Measurements from ENCODE around the gene NUP62.

NUP62 gene

DNA sequence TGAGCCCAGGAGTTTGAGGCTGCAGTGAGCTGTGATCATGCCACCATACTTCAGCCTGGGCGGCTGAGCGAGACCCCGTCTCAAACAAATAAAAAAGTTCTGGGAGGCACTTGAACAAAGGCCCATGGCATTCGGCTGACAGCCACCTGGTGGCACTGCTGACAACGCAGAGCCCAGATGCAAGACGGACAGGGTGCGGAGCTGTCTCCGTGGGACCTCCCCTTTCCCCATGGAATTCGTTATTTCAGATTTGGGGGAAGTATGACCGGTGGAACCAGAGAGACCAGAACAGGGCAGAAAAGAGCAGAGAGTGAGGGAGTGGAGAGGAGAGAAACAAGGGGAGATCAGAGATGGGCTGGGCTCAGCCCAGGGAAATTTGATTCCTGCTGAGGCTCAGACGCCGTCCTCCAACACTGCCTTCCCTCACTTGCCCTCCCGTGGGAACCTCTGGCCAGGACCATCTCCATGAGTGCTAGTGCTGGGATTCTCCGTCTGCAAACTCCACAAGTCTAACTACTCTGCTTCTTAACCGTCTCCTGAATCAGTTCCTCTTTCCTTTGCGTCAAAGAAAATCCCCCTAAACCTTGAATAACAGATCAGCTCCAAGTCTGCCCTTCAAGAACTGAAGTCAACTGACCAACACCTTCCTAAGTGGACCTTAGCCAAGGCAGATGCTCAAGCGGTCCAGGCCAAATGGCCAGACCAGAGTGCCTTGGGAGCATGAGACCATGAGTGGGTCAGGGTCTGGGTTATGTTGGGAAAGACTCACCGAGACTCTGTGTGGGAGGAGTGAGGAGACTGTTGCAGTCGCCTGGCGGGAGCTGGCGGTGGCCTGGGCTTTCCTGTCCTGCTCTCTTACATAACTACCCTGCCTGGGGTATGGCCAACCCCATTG is 12.2 kb downstream of the NUP62 start:
- H3K4me3 ChIP-seq (ENCODE audit: insufficient read length, low read depth), result no peak overlapping the region

DNA sequence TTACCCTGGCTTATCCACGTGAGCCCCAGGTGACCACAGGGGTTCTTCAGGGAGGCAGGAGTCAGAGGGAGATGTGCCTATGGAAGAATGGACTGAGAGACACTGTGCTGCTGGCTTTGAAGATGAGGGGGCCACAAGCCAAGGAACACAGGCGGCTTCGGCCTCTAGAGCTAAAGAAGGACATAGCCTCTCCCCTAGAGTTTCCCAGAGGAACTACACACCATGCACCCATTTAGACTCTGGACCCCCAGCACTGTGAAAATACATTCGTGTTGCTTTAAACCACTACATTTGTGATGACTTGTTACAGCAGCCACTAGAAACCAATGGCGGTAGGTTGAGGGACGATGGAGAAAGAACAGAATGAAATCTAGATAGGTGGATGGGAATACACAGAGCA is 14.0 kb downstream of the NUP62 start:
- Histone ChIP-seq H3K4me1 (ENCODE audit: insufficient read depth, insufficient read length) (peaks cover 5% of the 10 kb centered on the region), H3K9me3 (ENCODE audit: insufficient read depth, low read length) (no peaks in the 10 kb centered on the region), H3K36me3 (ENCODE audit: insufficient read depth, insufficient read length, low read length) (peaks cover 80% of the 10 kb centered on the region), H3K27me3 (ENCODE audit: insufficient read depth, insufficient read length) (no peaks in the 10 kb centered on the region), H3K9ac (ENCODE audit: insufficient read length, low read depth) (no peak overlapping the region), H3K4me3 (ENCODE audit: insufficient read length, low read depth) (no peak overlapping the region)
- DNase-seq (ENCODE audit: low read depth, low spot score), result no peak
- TF ChIP-seq ZNF274 (IDR thresholded peaks at IDR 0.05; ENCODE audit: low read depth, low read length) (no peak), SUZ12 (IDR thresholded peaks at IDR 0.05; ENCODE audit: extremely low read depth, insufficient read depth, insufficient read length) (no peak), YY1 (IDR thresholded peaks at IDR 0.05; ENCODE audit: insufficient read depth, insufficient read length) (no peak)

More for the DNA sequence above, 12.2 kb downstream of the NUP62 start:
- TF ChIP-seq YY1 (IDR thresholded peaks at IDR 0.05; ENCODE audit: insufficient read depth, insufficient read length), result no peak
- TF ChIP-seq ZNF274 (IDR thresholded peaks at IDR 0.05; ENCODE audit: low read depth, low read length), result no peak
- no peak for TF ChIP-seq SUZ12 (IDR thresholded peaks at IDR 0.05; ENCODE audit: extremely low read depth, insufficient read depth, insufficient read length)
- Histone ChIP-seq H3K36me3 (ENCODE audit: insufficient read depth, insufficient read length, low read length) (peaks cover 84% of the 10 kb centered on the region), H3K4me1 (ENCODE audit: insufficient read depth, insufficient read length) (peaks cover 17% of the 10 kb centered on the region), H3K9me3 (ENCODE audit: insufficient read depth, low read length) (no peaks in the 10 kb centered on the region), H3K27me3 (ENCODE audit: insufficient read depth, insufficient read length) (no peaks in the 10 kb centered on the region), H3K9ac (ENCODE audit: insufficient read length, low read depth) (peak overlapping the region; percentile 8)
- no peak for DNase-seq (ENCODE audit: low read depth, low spot score)

DNA sequence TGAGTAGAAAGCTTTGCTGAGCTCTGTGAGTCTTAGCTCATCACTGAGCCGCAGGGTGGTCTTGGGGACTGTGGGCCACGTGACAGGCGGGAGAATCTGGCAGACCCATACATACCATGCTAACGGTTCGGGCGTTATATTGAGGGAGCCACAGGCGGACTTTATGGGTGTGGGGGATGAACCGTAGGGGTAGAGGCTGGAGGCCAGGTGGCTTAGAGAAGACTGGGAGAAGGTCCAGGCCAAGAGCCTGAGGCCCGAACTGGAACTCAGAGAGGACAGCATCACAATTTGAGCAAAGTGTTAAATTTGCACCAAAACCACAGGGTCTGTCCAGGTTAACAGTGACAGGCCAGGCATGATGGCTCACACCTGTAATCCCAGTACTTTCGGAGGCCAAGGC is 15.6 kb downstream of the NUP62 start:
- Histone ChIP-seq H3K27me3 (ENCODE audit: insufficient read depth, insufficient read length) (no peaks in the 10 kb centered on the region), H3K4me1 (ENCODE audit: insufficient read depth, insufficient read length) (peaks cover 6% of the 10 kb centered on the region), H3K36me3 (ENCODE audit: insufficient read depth, insufficient read length, low read length) (peaks cover 86% of the 10 kb centered on the region), H3K9ac (ENCODE audit: insufficient read length, low read depth) (no peak overlapping the region), H3K4me3 (ENCODE audit: insufficient read length, low read depth) (no peak overlapping the region), H3K9me3 (ENCODE audit: insufficient read depth, low read length) (no peaks in the 10 kb centered on the region)
- DNase-seq (ENCODE audit: low read depth, low spot score), result no peak
- TF ChIP-seq SUZ12 (IDR thresholded peaks at IDR 0.05; ENCODE audit: extremely low read depth, insufficient read depth, insufficient read length) (no peak), YY1 (IDR thresholded peaks at IDR 0.05; ENCODE audit: insufficient read depth, insufficient read length) (no peak), ZNF274 (IDR thresholded peaks at IDR 0.05; ENCODE audit: low read depth, low read length) (no peak)

DNA sequence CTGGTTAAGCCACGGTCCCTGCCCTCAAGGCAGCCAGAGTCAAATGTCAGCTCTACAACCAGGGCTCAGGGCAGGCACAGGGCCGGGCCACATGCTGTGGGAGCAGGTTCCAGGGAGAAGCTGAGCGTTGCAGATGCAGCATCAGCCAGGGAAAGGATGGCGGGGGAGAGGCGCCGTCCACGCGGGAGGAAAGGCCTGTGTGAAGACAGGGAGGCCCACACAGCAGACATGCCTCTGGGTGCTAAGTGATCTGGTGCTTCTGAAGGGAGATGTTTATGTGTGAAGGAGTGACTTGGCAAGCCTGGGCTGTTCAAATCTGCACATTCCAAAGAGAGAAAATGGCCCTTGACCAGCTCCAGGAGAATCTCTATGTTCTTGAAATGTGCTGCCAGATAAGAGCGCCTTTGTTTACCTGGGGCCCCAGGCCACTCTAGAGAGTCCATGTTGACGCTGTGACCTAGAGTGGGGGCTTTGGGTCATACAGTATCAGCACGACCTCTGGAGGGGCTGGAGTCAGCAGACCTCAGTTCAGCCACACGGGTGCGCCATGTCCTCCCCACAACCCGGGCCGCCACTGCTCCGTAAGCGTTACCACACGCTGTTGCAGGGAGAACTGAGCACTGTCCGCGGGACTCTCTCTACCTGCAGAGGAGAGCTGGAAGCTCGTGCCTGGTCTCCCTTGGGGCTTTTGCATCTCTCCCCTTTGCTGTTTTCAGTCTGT is 16.2 kb downstream of the NUP62 start:
- Histone ChIP-seq H3K36me3 (ENCODE audit: insufficient read depth, insufficient read length, low read length) (peaks cover 87% of the 10 kb centered on the region), H3K4me1 (ENCODE audit: insufficient read depth, insufficient read length) (peaks cover 9% of the 10 kb centered on the region), H3K9me3 (ENCODE audit: insufficient read depth, low read length) (no peaks in the 10 kb centered on the region), H3K4me3 (ENCODE audit: insufficient read length, low read depth) (no peak overlapping the region), H3K27me3 (ENCODE audit: insufficient read depth, insufficient read length) (no peaks in the 10 kb centered on the region), H3K9ac (ENCODE audit: insufficient read length, low read depth) (no peak overlapping the region)
- DNase-seq (ENCODE audit: low read depth, low spot score), result no peak
- TF ChIP-seq YY1 (IDR thresholded peaks at IDR 0.05; ENCODE audit: insufficient read depth, insufficient read length) (no peak), SUZ12 (IDR thresholded peaks at IDR 0.05; ENCODE audit: extremely low read depth, insufficient read depth, insufficient read length) (no peak), ZNF274 (IDR thresholded peaks at IDR 0.05; ENCODE audit: low read depth, low read length) (no peak)

DNA sequence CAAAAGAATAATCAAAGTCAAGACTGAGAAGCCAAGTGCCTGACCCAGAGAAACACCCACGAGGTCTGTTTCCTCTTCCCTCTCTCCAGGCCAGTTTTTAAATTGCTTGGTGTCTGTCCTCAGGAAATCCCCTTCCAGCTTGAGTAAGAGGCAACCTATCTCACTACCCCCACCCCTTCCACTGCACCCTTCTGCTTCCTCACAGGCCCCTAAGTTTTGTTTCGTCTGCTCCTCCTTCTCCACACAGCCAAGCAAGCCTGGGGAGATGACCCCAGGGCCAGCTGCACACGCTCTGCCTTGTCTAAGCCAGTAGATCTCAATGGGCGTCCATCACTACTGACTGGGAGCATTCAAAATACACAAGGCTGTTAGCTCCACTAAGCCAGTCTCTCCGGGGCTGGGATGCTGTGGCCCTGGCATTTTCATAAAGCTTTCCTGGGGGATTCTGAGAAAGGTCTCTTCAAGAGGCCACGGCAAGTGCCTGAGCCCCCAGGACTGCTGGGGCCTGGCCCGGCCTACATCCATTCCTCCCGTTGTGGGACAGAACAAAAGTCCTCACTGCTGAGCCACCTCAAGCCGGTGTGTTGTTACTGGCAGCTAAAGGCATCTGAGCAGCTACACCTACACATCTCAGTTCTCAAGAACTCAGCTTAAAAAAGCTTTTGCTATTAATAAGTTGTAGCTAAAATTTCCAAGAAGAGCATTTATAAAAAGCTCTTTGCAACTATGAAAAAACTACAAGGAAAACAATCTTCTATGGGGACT is 17.7 kb downstream of the NUP62 start:
- Histone ChIP-seq H3K27me3 (ENCODE audit: insufficient read depth, insufficient read length) (no peaks in the 10 kb centered on the region), H3K36me3 (ENCODE audit: insufficient read depth, insufficient read length, low read length) (peaks cover 88% of the 10 kb centered on the region), H3K9ac (ENCODE audit: insufficient read length, low read depth) (no peak overlapping the region), H3K9me3 (ENCODE audit: insufficient read depth, low read length) (no peaks in the 10 kb centered on the region), H3K4me3 (ENCODE audit: insufficient read length, low read depth) (no peak overlapping the region), H3K4me1 (ENCODE audit: insufficient read depth, insufficient read length) (peaks cover 17% of the 10 kb centered on the region)
- no peak for TF ChIP-seq ZNF274 (IDR thresholded peaks at IDR 0.05; ENCODE audit: low read depth, low read length)
- TF ChIP-seq SUZ12 (IDR thresholded peaks at IDR 0.05; ENCODE audit: extremely low read depth, insufficient read depth, insufficient read length), result no peak
- TF ChIP-seq YY1 (IDR thresholded peaks at IDR 0.05; ENCODE audit: insufficient read depth, insufficient read length), result no peak
- DNase-seq (ENCODE audit: low read depth, low spot score), result no peak

DNA sequence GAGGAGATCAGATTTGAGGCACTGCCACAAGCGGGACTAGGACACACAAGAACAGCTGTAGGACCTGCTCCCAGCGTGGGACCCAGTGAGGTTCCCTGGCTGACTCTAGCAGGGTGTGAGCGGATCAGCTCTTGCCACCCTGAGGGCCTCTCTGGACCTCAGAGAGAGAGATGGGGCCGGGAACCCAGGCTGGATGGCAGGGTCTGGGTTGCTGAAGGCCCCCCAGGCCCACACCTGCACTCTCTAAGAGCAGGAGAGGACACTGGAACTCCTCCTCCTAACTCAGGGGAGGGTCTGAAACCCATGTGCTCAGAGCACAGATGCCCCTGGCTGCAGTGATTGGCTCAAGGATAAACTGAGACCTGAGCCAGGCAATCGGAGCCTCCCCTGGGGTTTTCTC is 19.1 kb downstream of the NUP62 start:
- H3K36me3 ChIP-seq (ENCODE audit: insufficient read depth, insufficient read length, low read length), result peaks cover 80% of the 10 kb centered on the region
- no peak overlapping the region for H3K4me3 ChIP-seq (ENCODE audit: insufficient read length, low read depth)
- H3K27me3 ChIP-seq (ENCODE audit: insufficient read depth, insufficient read length), result no peaks in the 10 kb centered on the region
- H3K9me3 ChIP-seq (ENCODE audit: insufficient read depth, low read length), result no peaks in the 10 kb centered on the region
- H3K9ac ChIP-seq (ENCODE audit: insufficient read length, low read depth), result no peak overlapping the region
- TF ChIP-seq SUZ12 (IDR thresholded peaks at IDR 0.05; ENCODE audit: extremely low read depth, insufficient read depth, insufficient read length) (no peak), YY1 (IDR thresholded peaks at IDR 0.05; ENCODE audit: insufficient read depth, insufficient read length) (no peak), ZNF274 (IDR thresholded peaks at IDR 0.05; ENCODE audit: low read depth, low read length) (no peak)
- H3K4me1 ChIP-seq (ENCODE audit: insufficient read depth, insufficient read length), result peaks cover 17% of the 10 kb centered on the region
- DNase-seq (ENCODE audit: low read depth, low spot score), result no peak
